HCT116 (cell line): ENCODE measurements around the gene PKD2L2. TPM values are rescaled to one million over a fixed set of nuclear protein-coding genes. Genes with fewer than 3 reads are reported as not detected.
"Not testable (repeated sequence)": the region's sequence is repeated elsewhere in the genome, so short reads cannot be mapped to it uniquely, and the experiment has no call there.

ENCODE experiments used
- ATAC-seq: fragments of 200-7000 bp; cut with Tn5 transposase; 2 replicates; pipeline ENCODE4 v1.9.1; 2020; ENCODE audit warnings: mild to moderate bottlenecking, moderate library complexity
- BruUV-seq: library from RNA; stranded (reverse); fragments of 400-500 nt; replicated peaks from 2 replicates; lab custom pipeline; 2021; lab: Mats Ljungman, UMichigan
- CTCF ChIA-PET: fragments of 300-600 bp; sonication (Branson Sonifier 250); formaldehyde crosslinking; loops from one replicate; lab custom pipeline; 2021; ENCODE audit warnings: antibody characterized with exemption; lab: Charles Lee
- POLR2A ChIA-PET: fragments of 300-600, 350-600 bp; sonication (Branson Sonifier 250); formaldehyde crosslinking; loops from one replicate; lab custom pipeline; 2021; ENCODE audit warnings: antibody characterized with exemption; lab: Charles Lee
- RAD21 ChIA-PET, 2 experiments: fragments of 300-600 bp; sonication (Branson Sonifier 250); formaldehyde crosslinking; loops; one replicate each; lab custom pipeline; 2023; ENCODE audit warnings: low total read pairs in 2 of 2; ENCODE audit not compliant: uncharacterized antibody in 2 of 2, unreplicated experiment in 2 of 2, low non-redundant PET in 1 of 2; lab: Charles Lee
- DNase-seq: peaks from one replicate; pipeline ENCODE4 v3.0.0-alpha.2; 2010; ENCODE audit warnings: low read depth, low spot score
- H2AFZ ChIP-seq: fragments of 200-600 bp; shearing (Covaris generic), sonication (generic); 2 replicates; pipeline ENCODE4 v1.6.1; 2017; ENCODE audit warnings: low read depth, mixed run types, mixed read lengths, antibody characterized with exemption, low read length; ENCODE audit not compliant: poor library complexity, severe bottlenecking
- H3K27ac ChIP-seq: 2 replicates; pipeline ENCODE4 v1.5.1; 2012; ENCODE audit warnings: low read depth, low read length
- H3K27me3 ChIP-seq: fragments of 200-600 bp; sonication (generic); 2 replicates; pipeline ENCODE4 v1.6.1; 2016; ENCODE audit warnings: mixed run types, low read length, mixed read lengths; ENCODE audit not compliant: insufficient read depth
- H3K36me3 ChIP-seq, 2 experiments: fragments of 200-500 bp in 1 of 2; fragments of 200-600 bp in 1 of 2; sonication (Bioruptor generic) in 1 of 2; sonication (generic) in 1 of 2; 2 replicates each; pipeline versions ENCODE4 v1.5.1 to v1.6.1; 2014 to 2016; ENCODE audit warnings: low read length in 2 of 2, inconsistent platforms in 1 of 2, mixed read lengths in 1 of 2, mixed run types in 1 of 2; ENCODE audit not compliant: insufficient read depth in 2 of 2, control insufficient read depth in 1 of 2
- H3K4me1 ChIP-seq, 2 experiments: fragments of 200-600 bp in 1 of 2; sonication (generic) in 1 of 2; 2 replicates each; pipeline versions ENCODE4 v1.5.1 to v1.6.1; 2012 to 2017; ENCODE audit warnings: low read length in 2 of 2, inconsistent platforms in 1 of 2, mild to moderate bottlenecking in 1 of 2, mixed read lengths in 1 of 2, mixed run types in 1 of 2, moderate library complexity in 1 of 2; ENCODE audit not compliant: insufficient read depth in 2 of 2, control insufficient read depth in 1 of 2
- H3K4me2 ChIP-seq: fragments of 200-600 bp; sonication (generic); 2 replicates; pipeline ENCODE4 v1.6.1; 2017; ENCODE audit warnings: mixed run types, low read length, mixed read lengths
- H3K4me3 ChIP-seq, 2 experiments: fragments of 200-600 bp in 1 of 2; sonication (generic) in 1 of 2; replicated peaks in 1 of 2; 2 replicates each; pipeline ENCODE4 v1.5.1; 2011 to 2016; ENCODE audit warnings: low read length in 2 of 2, control low read depth in 1 of 2, low read depth in 1 of 2, mild to moderate bottlenecking in 1 of 2, mixed read lengths in 1 of 2, mixed run types in 1 of 2
- H3K79me2 ChIP-seq: fragments of 200-600 bp; sonication (generic); 2 replicates; pipeline ENCODE4 v1.6.1; 2017; ENCODE audit warnings: mild to moderate bottlenecking, mixed run types, low read length, moderate library complexity, mixed read lengths; ENCODE audit not compliant: insufficient read depth
- H3K9ac ChIP-seq: fragments of 200-600 bp; sonication (generic); 2 replicates; pipeline ENCODE4 v1.6.1; 2016; ENCODE audit warnings: low read length, mixed read lengths
- H3K9me2 ChIP-seq: fragments of 200-600 bp; sonication (generic), shearing (Covaris generic); 2 replicates; pipeline ENCODE4 v1.6.1; 2017; ENCODE audit warnings: mixed run types, mild to moderate bottlenecking, moderate library complexity; ENCODE audit not compliant: insufficient read depth
- H3K9me3 ChIP-seq, 2 experiments: fragments of 200-500 bp in 1 of 2; fragments of 200-600 bp in 1 of 2; sonication (Bioruptor generic) in 1 of 2; sonication (generic) in 1 of 2; 2 replicates each; pipeline ENCODE4 v1.6.1; 2014 to 2017; ENCODE audit warnings: low read length in 2 of 2, mixed read lengths in 2 of 2, inconsistent platforms in 1 of 2, low read depth in 1 of 2, mild to moderate bottlenecking in 1 of 2, mixed run types in 1 of 2, moderate library complexity in 1 of 2; ENCODE audit not compliant: control insufficient read depth in 1 of 2, insufficient read depth in 1 of 2
- H4K20me1 ChIP-seq: fragments of 200-600 bp; sonication (generic), shearing (Covaris generic); 2 replicates; pipeline ENCODE4 v1.6.1; 2017; ENCODE audit warnings: mixed run types, mild to moderate bottlenecking, moderate library complexity; ENCODE audit not compliant: insufficient read depth
- ELF1 ChIP-seq: IDR thresholded peaks from 2 replicates; pipeline ENCODE4 v1.6.1; 2012; ENCODE audit warnings: low read depth, borderline replicate concordance
- RAD21 ChIP-seq: IDR thresholded peaks from 2 replicates; pipeline ENCODE4 v1.6.1; 2012; ENCODE audit warnings: low read depth, mild to moderate bottlenecking
- SP1 ChIP-seq: IDR thresholded peaks from 2 replicates; pipeline ENCODE4 v1.6.1; 2012; ENCODE audit warnings: low read depth
- SRF ChIP-seq: IDR thresholded peaks from 2 replicates; pipeline ENCODE4 v1.6.1; 2012; ENCODE audit warnings: low read depth
- YY1 ChIP-seq: IDR thresholded peaks from 2 replicates; pipeline ENCODE4 v1.6.1; 2011; ENCODE audit warnings: low read length, low read depth, moderate library complexity, mild to moderate bottlenecking; ENCODE audit not compliant: insufficient replicate concordance; ENCODE audit errors: extremely low read depth
- ZNF274 ChIP-seq: fragments of 200-500 bp; sonication (Bioruptor generic); IDR thresholded peaks from 2 replicates; pipeline ENCODE4 v1.6.1; 2014; ENCODE audit warnings: mild to moderate bottlenecking, low read depth, low read length, inconsistent platforms
- intact Hi-C: fragments of 100-400 bp; cut with micrococcal nuclease; formaldehyde crosslinking; loops from 2 replicates; pipeline ENCODE4 v1.10.0; 2022
- total RNA-seq: library from RNA; stranded (reverse); gene quantifications from one replicate; pipeline ENCODE4 v1.2.1, GENCODE V29; 2021; ENCODE audit not compliant: unreplicated experiment
- TF ChIP-seq, protein P1 (sequence below): IDR thresholded peaks from 2 replicates; pipeline ENCODE4 v1.6.1; 2012; ENCODE audit warnings: low read depth

Gene PKD2L2
- total RNA-seq, 1 experiment from 2014 or later: not detected

DNA sequence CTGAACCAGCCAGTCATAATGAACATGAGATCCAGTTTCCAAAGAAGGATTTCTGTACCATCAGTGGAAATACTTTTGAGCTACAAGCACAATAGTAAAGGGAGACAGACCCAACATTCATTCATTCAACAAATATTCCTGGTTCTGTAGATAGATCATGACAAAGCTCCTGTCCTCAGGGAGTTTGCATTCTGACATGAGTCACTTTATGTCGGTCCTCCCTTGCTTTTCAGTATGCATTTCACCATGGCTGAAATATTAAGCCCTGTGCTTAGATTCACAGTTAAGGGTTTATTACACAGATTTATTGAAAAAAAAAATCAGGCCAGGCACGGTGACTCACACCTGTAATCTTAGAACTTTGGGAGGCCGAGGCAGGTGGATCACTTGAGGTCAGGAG is 27.0 kb upstream of the PKD2L2 start (continued):
- TF ChIP-seq, protein P1, sequence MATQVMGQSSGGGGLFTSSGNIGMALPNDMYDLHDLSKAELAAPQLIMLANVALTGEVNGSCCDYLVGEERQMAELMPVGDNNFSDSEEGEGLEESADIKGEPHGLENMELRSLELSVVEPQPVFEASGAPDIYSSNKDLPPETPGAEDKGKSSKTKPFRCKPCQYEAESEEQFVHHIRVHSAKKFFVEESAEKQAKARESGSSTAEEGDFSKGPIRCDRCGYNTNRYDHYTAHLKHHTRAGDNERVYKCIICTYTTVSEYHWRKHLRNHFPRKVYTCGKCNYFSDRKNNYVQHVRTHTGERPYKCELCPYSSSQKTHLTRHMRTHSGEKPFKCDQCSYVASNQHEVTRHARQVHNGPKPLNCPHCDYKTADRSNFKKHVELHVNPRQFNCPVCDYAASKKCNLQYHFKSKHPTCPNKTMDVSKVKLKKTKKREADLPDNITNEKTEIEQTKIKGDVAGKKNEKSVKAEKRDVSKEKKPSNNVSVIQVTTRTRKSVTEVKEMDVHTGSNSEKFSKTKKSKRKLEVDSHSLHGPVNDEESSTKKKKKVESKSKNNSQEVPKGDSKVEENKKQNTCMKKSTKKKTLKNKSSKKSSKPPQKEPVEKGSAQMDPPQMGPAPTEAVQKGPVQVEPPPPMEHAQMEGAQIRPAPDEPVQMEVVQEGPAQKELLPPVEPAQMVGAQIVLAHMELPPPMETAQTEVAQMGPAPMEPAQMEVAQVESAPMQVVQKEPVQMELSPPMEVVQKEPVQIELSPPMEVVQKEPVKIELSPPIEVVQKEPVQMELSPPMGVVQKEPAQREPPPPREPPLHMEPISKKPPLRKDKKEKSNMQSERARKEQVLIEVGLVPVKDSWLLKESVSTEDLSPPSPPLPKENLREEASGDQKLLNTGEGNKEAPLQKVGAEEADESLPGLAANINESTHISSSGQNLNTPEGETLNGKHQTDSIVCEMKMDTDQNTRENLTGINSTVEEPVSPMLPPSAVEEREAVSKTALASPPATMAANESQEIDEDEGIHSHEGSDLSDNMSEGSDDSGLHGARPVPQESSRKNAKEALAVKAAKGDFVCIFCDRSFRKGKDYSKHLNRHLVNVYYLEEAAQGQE: no peak
- TF ChIP-seq RAD21: no peak
- no peak for TF ChIP-seq SRF
- TF ChIP-seq YY1: no peak
- no peak for TF ChIP-seq ZNF274
- no peak for TF ChIP-seq ELF1
- no peak for TF ChIP-seq SP1
- TF ChIP-seq, all 23 proteins: peak for 0

DNA sequence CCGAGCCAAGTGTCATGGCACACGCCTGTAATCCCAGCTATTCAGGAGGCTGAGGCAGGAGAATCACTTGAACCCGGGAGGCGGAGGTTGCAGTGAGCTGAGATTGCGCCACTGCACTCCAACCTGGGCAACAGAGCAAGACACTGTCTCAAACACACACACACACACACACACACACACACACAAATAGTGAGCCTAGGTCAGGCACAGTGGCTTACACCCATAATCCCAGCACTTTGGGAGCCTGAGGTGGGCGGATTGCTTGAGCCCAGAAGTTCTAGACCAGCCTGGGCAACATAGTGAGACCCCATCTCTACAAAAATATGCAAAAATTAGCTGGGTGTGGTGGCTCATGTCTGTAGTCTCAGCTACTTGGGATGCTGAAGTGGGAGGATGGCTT is 25.6 kb upstream of the PKD2L2 start:
- intact Hi-C loops, H3K27ac ChIP-seq, H3K27me3 ChIP-seq, H2AFZ ChIP-seq, H3K79me2 ChIP-seq, H3K9me3 ChIP-seq, H3K4me3 ChIP-seq, H4K20me1 ChIP-seq, H3K9me2 ChIP-seq, H3K36me3 ChIP-seq, H3K9ac ChIP-seq, ATAC-seq, RAD21 ChIA-PET, BruUV-seq, H3K4me2 ChIP-seq, CTCF ChIA-PET, H3K4me1 ChIP-seq, DNase-seq, POLR2A ChIA-PET: not testable (repeated sequence)
